ENCODE data around the gene IDUA. TPM values are rescaled to one million over a fixed set of nuclear protein-coding genes. Genes with fewer than 3 reads are reported as not detected.
A peak's percentile ranks its signal among the peaks of the same experiment; 100 is the strongest.

IDUA gene
- polyA plus RNA-seq, 1 donor (not counting 4 experiments of a cell fraction or from before 2014, with no cell fraction given) = 1.2 TPM

- dilution Hi-C loops (cut with MboI; ENCODE audit: extremely low pct_ligation_motif_present, low sequenced_read_pairs) = no loop called here
- TF ChIP-seq, protein P1, sequence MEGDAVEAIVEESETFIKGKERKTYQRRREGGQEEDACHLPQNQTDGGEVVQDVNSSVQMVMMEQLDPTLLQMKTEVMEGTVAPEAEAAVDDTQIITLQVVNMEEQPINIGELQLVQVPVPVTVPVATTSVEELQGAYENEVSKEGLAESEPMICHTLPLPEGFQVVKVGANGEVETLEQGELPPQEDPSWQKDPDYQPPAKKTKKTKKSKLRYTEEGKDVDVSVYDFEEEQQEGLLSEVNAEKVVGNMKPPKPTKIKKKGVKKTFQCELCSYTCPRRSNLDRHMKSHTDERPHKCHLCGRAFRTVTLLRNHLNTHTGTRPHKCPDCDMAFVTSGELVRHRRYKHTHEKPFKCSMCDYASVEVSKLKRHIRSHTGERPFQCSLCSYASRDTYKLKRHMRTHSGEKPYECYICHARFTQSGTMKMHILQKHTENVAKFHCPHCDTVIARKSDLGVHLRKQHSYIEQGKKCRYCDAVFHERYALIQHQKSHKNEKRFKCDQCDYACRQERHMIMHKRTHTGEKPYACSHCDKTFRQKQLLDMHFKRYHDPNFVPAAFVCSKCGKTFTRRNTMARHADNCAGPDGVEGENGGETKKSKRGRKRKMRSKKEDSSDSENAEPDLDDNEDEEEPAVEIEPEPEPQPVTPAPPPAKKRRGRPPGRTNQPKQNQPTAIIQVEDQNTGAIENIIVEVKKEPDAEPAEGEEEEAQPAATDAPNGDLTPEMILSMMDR (optimal IDR thresholded peaks at IDR 0.05 in 1 of 3, IDR thresholded peaks at IDR 0.05 in 1 of 3, conservative IDR thresholded peaks at IDR 0.05 in 1 of 3; ENCODE audit: extremely low read depth in 1 of 3, insufficient read depth in 2 of 3, low read length in 3 of 3) = no peak
- no peak for TF ChIP-seq EZH2 (IDR thresholded peaks at IDR 0.05; ENCODE audit: low read length)
- peaks cover 19% of the 10 kb centered on the region for H3K4me1 ChIP-seq (ENCODE audit: control insufficient read depth, extremely low read depth, insufficient read depth, low read length)
- no peak overlapping the region for H3K9ac ChIP-seq (ENCODE audit: control insufficient read depth, extremely low read depth, insufficient read depth, low read length)
- peaks cover 0 to 2% of the 10 kb centered on the region in 2 experiments for H3K36me3 ChIP-seq (ENCODE audit: control insufficient read depth in 2 of 2, extremely low read depth in 1 of 2, insufficient read depth in 2 of 2, low read length in 2 of 2)
- no peaks in the 10 kb centered on the region for H3K9me1 ChIP-seq (ENCODE audit: control insufficient read depth, extremely low read depth, insufficient read depth, low read length)
- no peak overlapping the region for H3K4me3 ChIP-seq (ENCODE audit: control insufficient read depth in 2 of 3, extremely low read depth in 1 of 3, insufficient read depth in 2 of 3, low read depth in 1 of 3, low read length in 3 of 3)
- peaks cover 5% of the 10 kb centered on the region for H3K27me3 ChIP-seq (ENCODE audit: control insufficient read depth, extremely low read depth, insufficient read depth, low read length)
- H4K20me1 ChIP-seq (ENCODE audit: control insufficient read depth, extremely low read depth, insufficient read depth, low read length) = peaks cover 3% of the 10 kb centered on the region
- H3K9me3 ChIP-seq (ENCODE audit: control insufficient read depth, low read depth, low read length) = no peaks in the 10 kb centered on the region
- no peak for DNase-seq (ENCODE audit: low read depth, low spot score)
- peak overlapping the region; percentile 80 for H3K4me2 ChIP-seq (ENCODE audit: control insufficient read depth, extremely low read depth, insufficient read depth, low read depth, low read length)
- no peak overlapping the region for H2AFZ ChIP-seq (ENCODE audit: control insufficient read depth, low read length)
- no peak for FAIRE-seq
- H3K79me2 ChIP-seq (ENCODE audit: control insufficient read depth, insufficient read depth, low read length) = no peaks in the 10 kb centered on the region
- H3K27ac ChIP-seq (ENCODE audit: control insufficient read depth, insufficient read depth, low read length) = no peak overlapping the region
Measured at GRCh38 chr4:970854-971520, 15.9 kb upstream of the IDUA start.

DNA sequence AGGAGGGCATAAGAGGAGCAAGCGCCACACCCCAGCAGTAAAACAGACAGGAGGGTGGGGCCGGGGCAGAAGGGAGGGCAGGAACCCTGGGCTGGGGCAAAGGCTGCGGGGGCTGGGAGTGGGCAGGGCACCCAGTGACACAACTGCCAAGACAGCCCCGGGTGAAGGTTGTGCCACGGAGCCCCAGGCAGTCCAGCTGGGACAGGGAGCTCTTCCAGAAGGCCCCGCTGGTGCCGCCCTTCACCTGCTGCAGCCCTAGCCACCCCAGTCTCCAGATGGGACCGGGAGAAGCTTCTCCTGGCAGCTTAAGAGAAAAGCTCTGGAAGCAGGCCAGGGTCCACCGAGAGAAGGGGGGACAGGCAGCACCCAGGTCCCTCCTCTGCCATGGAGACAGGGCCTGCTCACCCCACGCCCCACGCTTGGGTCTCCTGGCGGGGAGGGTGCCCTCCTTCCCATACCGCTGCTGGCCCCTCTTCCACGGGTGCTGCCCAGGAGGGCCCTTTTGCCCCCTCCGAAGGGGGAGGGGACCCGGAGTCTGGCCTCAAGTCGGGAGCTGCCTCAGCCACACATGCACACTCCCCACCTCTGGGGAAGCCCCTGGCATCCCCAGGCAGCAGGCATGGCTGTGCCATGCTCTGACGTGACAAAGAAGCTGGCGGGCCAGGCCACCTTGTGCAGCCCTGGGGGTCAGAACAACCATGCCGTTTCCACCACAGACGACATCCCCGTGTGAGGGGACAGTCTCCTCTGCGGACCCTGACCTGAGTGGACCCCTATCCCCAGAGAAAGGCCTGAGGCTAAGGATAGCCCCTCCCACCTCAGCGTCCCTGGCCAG lies 15.0 kb upstream of the IDUA start:
- Histone ChIP-seq H3K4me3 (ENCODE audit: control insufficient read depth in 2 of 3, extremely low read depth in 1 of 3, insufficient read depth in 2 of 3, low read depth in 1 of 3, low read length in 3 of 3) (peak overlapping the region; percentile 63 to 74 (median 71)), H3K9ac (ENCODE audit: control insufficient read depth, extremely low read depth, insufficient read depth, low read length) (peak overlapping the region; percentile 71), H3K27ac (ENCODE audit: control insufficient read depth, insufficient read depth, low read length) (no peak overlapping the region), H3K27me3 (ENCODE audit: control insufficient read depth, extremely low read depth, insufficient read depth, low read length) (peaks cover 5% of the 10 kb centered on the region), H3K4me2 (ENCODE audit: control insufficient read depth, extremely low read depth, insufficient read depth, low read depth, low read length) (peak overlapping the region; percentile 80), H3K9me3 (ENCODE audit: control insufficient read depth, low read depth, low read length) (no peaks in the 10 kb centered on the region), H3K36me3 (ENCODE audit: control insufficient read depth in 2 of 2, extremely low read depth in 1 of 2, insufficient read depth in 2 of 2, low read length in 2 of 2) (peaks cover 0 to 2% of the 10 kb centered on the region in 2 experiments), H3K79me2 (ENCODE audit: control insufficient read depth, insufficient read depth, low read length) (no peaks in the 10 kb centered on the region), H3K4me1 (ENCODE audit: control insufficient read depth, extremely low read depth, insufficient read depth, low read length) (peaks cover 19% of the 10 kb centered on the region), H3K9me1 (ENCODE audit: control insufficient read depth, extremely low read depth, insufficient read depth, low read length) (no peaks in the 10 kb centered on the region), H2AFZ (ENCODE audit: control insufficient read depth, low read length) (no peak overlapping the region), H4K20me1 (ENCODE audit: control insufficient read depth, extremely low read depth, insufficient read depth, low read length) (peaks cover 3% of the 10 kb centered on the region)
- FAIRE-seq = no peak
- no peak for DNase-seq (ENCODE audit: low read depth, low spot score)
- dilution Hi-C loops (cut with MboI; ENCODE audit: extremely low pct_ligation_motif_present, low sequenced_read_pairs) = no loop called here
- TF ChIP-seq, protein P1 (optimal IDR thresholded peaks at IDR 0.05 in 1 of 3, IDR thresholded peaks at IDR 0.05 in 1 of 3, conservative IDR thresholded peaks at IDR 0.05 in 1 of 3; ENCODE audit: extremely low read depth in 1 of 3, insufficient read depth in 2 of 3, low read length in 3 of 3) = no peak
- TF ChIP-seq EZH2 (IDR thresholded peaks at IDR 0.05; ENCODE audit: low read length) = no peak
